HG03342 (cell line): Measurements from ENCODE around the gene CCDC110.
"Not testable (repeated sequence)": the region's sequence is repeated elsewhere in the genome, so short reads cannot be mapped to it uniquely, and the experiment has no call there.

Experiments used
- ATAC-seq: cut with Tn5 transposase; IDR thresholded peaks from one replicate; pipeline ENCODE4 v1.9.1; 2021; ENCODE audit warnings: mild to moderate bottlenecking, moderate library complexity; ENCODE audit not compliant: unreplicated experiment

The CCDC110 gene

DNA sequence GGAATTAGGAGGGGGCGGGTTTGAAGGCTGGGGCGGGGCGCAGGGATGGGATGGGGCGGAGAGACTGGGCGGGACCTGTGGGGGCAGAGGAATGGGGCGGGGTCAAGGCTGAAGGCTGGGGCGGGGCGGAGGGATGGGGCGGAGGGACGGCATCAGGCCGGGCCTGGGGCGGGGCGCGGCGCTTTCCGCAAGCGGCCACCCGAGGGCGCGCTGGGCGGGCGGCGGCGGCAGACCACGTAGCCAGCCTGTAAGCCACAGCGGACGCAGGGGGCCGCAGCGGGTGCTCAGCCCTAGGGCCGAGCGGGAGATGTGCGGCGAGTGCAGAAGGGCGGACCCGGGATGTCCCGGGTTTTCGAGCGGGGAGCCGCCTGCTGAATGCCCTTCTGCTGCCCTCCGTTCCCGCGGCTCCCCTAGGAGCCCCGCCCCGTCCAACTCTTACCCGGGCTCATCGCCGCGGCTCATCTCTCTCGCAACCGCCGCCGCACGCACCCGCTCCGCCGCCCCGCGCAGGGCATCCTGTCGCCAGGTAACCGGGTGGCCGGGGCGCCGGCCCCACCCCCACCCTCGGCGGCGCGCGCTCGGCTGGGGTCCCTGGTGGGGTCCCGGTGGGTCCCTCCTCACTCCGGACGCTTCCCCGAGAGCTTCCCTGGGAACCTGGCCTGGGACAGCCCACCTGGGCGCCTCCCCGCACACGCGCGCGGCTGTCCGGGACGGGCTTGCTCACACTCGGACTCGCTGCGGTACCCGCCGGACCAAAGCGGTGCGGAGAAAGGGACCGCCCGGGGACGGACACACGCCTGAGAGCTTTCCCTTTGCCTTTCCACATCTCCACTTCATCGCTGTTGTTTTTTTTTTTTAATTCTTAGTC is at the start of gene CCDC110:
Gene CCDC110, minus strand, starts transcription at position 499 of the 868 bp plus-strand sequence. Its CDS starts 50 bp downstream, at position 449.
- ATAC-seq: peak; percentile 85

- ATAC-seq: no peak
These were observed 48.6 kb upstream of the CCDC110 start for GRCh38 chr4:185520119-185520518.

DNA sequence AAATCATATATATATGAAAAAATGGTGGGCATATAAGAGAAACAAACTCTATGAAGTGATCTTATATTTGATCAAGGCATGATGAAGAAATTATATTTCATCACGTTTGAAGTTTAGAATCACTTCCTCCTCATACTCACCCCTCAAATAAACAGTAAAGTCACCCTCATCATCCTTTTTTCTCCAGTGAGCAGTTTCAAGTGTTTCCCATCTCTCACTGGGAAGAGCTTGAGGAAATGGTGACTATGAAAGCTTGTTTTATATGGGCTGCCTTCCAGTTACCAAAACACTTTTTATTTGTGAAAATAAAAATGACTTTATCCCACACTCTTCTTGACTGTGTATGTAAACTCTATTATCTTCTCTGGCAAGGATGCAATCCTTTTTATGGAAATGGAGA is 47.0 kb upstream of the CCDC110 start:
- no peak for ATAC-seq

DNA sequence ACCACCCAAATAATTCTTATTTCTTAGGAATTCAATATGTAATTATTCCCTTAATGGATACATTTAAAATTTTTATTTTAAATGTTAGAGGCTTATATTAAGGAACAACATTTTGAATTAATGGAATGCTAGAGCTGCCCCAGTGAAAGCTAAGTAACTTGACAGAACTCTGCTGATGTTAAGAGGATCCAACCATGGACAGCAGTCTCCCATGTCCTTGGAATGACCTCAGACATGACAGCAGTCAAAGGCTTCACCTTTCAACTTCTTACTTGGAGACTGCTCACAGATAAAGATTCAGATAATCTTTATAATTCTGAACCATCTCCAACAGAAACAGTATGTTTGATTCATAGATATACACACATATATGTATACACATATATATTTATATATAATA is 46.5 kb upstream of the CCDC110 start:
- ATAC-seq: no peak

DNA sequence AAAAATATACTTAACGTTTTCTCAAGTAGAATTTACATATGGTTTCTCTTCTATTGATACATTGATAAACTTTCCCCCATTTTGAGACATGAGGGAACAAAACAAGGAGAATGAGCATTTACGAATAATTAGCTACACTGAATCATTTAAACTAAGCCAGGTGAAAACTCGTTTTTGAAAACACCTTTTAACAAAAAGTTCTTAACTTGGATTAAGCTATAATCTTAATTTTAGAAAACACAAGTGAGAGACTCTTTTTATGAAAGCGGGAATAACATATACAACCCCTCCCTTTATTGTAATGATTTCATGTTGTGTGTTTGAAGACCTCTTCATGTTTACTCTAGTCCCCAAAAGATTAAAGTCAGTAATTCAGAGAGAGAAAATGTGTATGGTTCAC is 43.7 kb upstream of the CCDC110 start:
- no peak for ATAC-seq

DNA sequence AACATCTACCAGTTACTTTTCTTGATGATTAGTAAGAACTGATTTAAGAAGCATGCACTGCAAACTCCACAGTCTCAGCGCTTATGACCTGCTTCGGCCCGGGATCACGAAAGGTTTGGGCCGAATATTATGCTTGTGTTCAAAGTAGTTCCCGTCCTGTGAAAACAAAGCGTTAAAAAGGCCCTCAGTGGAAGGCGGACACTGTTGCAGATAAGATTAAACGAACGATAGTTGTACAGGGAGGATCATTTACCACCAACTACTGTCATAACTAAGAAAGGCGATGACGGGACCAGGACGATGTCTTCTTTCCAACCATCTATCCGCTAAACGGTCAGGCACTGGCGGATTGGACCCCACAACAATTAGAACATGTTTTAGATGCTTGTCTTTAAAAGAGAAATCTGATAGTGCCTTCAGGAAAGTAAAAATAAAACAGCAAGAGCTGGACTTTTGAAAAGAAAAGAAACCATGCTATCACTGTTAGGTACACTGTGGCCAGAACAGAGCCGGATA is 42.7 kb upstream of the CCDC110 start:
- ATAC-seq: no peak

DNA sequence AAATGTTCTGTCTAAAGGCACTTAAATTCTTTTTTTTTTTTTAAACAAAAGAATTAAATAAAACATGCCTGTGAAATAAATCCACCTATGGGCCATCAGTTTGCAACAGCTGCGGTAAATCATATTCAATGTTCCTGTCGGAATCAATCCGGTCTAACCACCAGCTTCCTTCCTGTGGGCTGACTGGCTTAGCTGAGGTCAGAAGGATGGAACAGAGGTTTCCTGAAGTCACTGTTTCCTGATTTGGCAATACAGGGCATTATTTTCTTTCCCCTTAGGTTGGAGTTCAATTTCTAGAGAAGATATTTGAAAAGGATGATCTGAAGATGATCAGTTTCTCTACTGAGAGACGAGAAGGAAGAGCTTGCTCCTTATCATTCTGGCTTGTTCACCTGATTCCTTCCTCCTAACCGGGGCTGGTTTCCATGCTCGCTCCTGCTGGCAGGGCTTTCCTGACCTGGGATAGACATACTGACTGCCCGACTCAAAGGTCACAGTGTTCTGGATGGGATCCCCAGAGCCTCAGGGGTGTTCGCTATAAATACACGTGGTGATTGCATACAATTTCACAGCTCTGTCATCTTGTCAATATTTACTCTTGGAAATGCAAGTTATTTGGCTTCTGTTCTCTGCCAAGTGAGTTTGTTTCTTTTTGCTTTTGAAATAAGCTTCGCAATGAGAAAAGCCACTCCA is 42.1 kb upstream of the CCDC110 start:
- no peak for ATAC-seq

DNA sequence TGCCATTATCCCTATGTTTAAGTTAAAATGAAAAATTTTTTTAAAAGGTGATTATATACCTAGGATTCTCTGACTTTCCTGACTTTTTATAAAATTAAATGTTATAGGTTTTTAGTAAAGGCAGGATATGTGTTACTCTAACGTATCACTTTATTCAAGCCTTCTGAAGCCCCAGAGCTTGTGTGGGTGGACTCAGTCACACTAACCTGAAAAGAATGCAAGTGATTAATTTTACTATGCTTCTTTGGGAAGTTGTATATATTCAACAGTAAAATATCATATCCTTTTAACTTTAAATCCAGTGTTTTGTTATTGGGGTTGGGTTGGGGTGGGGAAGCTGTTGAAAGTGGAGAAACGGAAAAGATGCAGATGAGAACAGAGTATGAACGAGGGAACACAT is 41.0 kb upstream of the CCDC110 start:
- ATAC-seq: no peak

DNA sequence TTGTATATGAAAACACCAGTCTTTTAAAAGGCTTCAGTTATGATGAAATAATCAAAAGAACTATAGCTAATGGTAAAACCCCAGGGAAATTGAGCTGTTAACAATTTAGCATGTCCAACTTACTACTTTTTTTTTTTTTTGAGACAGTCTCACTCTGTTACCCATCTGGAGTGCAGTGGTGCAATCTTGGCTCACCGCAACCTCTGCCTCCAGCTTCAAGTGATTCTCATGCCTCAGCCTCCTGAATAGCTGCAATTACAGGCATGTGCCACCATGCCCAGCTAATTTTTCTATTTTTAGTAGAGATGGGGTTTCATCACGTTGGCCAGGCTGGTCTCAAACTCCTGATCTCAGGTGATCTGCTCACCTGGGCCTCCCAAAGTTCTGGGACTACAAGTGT is 39.7 kb upstream of the CCDC110 start:
- ATAC-seq: not testable (repeated sequence)

DNA sequence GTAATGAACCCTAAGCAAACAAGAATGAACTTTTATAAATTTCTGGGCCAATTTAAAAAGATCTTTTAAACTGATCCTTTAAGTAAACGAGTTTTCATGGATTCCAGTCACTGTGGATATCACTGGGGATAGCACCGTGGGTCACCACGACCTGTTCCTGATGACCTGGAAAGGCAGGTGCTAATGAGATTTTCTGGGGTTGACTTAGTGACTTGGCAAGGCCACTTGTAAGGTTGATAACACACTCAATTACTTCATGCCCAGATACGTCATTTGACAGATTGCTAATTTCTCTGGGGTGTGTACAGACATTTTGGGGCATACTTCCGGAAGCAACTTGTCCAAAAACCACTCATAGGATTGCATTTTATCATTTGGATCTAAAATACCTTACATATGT is 39.3 kb upstream of the CCDC110 start:
- ATAC-seq: no peak

GRCh38 chr4:185508181-185508580 is 36.6 kb upstream of the CCDC110 start:
- no peak for ATAC-seq

DNA sequence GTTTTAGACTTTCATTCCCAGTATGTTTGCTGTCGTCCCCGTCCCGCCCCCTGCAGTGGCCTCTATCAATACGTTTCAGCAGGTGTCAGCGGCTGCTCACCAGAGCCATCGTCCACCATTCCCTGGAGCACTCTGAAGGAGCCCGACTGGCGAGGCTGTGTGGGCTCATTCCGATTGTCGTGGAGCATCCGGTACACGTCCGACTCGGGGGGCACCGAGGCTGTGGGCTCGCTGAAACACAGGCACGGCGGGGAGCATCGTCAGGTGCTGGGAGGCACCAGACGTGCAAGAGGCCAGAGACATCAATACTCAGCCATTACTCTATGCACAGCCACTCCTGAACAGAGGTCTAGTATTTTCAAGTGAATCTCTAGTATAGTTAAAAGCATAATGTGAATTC is 34.9 kb upstream of the CCDC110 start:
- ATAC-seq: no peak

DNA sequence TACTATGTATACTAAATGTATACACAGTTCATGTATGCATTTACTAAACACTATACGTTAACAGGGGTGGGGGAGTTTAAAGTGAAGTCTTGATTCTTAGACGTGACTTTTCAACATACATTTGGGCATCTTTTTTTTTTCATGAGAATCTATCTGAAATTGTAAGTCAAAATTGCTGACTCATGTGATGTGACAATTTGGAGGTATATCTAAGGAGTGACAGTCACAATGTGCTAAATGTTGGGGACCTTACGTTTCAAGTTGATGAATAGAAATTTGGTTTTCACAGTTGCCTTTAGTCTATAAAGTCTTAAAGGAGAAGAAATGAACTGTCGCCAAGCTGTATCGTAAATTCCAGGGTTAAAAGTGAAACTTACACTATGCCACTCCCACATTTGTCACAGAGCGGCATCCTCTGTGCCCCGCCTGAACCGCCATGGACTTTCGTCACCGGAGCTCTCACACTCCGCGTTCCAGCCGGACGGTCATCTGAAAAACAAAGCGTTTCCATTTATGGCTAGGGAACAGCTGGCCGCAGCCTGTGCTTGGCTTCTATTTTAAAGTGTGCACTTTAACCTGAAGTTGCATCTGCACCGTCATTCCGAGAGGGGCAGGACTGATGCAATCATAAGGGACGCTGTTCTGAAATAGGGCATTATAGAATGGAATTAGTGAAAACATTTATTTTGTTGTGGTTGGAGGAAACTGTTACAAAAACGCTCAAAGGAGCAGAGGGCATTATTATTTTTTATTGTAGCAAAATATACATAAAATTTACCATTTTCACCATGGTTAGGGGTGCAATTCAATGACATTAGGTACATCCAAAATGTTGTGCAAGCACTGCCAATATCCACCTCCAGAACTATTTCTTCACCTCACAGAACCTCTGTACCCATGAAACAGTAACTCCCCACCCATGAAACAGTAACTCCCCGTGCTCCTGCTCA is 32.8 kb upstream of the CCDC110 start:
- ATAC-seq: no peak

DNA sequence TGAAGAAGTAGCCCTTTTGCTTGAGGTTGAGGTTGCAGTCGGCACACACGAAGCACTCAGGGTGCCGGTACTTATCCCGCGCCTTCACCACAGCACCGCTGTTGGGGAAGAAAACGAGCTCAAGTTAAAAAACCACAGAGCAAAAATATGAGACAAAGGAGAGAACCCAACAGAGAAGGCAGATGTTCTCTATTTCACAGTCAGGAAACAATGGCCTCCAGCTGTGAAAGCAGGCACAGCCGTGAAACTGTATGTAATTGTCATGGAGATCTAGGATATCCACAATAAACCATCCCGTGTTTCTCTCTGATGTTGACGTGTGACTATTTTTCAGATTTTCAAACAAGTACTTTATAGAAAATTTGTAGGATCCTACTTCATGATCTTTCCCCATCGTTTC is 30.9 kb upstream of the CCDC110 start:
- no peak for ATAC-seq

GRCh38 chr4:185500576-185500975 is 29.0 kb upstream of the CCDC110 start:
- ATAC-seq: no peak

DNA sequence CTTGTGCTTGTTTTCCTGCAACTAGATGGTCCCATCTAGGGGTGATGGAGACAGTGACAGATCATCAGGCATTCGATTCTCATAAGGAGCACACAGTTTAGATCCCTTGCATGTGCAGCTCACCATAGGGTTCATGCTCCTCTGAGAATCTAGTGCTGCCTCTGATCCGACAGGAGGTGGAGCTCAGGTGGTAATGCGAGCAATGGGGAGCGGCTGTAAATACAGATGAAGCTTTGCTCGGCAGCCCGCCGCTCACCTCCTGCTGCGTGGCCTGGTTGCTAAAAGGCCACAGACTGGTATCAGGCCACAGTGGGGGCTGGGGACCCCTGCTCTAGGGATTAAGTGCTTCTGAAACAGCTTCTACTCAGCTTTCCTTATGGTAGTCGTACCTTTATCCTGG is 28.5 kb upstream of the CCDC110 start:
- no peak for ATAC-seq

GRCh38 chr4:185488650-185489049 is 17.1 kb upstream of the CCDC110 start:
- no peak for ATAC-seq

DNA sequence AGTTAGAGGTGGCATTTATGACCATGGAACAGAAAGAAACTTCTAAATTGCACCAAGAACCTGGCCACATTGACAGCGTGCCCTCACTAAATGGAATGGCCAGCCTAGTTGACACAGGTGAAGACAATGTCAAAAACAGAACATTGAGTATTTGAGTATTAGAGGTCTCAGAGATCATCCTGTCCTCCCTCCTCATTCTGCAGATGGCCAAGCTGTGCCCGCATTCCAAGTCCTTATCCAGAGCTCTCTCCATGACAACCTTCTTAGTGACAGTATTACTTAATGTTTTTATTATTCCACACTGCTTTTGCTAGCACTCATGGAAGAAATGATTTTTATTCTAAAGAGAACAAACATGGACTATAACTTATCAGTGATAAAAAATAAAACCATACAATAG is 9.9 kb upstream of the CCDC110 start:
- ATAC-seq: no peak

DNA sequence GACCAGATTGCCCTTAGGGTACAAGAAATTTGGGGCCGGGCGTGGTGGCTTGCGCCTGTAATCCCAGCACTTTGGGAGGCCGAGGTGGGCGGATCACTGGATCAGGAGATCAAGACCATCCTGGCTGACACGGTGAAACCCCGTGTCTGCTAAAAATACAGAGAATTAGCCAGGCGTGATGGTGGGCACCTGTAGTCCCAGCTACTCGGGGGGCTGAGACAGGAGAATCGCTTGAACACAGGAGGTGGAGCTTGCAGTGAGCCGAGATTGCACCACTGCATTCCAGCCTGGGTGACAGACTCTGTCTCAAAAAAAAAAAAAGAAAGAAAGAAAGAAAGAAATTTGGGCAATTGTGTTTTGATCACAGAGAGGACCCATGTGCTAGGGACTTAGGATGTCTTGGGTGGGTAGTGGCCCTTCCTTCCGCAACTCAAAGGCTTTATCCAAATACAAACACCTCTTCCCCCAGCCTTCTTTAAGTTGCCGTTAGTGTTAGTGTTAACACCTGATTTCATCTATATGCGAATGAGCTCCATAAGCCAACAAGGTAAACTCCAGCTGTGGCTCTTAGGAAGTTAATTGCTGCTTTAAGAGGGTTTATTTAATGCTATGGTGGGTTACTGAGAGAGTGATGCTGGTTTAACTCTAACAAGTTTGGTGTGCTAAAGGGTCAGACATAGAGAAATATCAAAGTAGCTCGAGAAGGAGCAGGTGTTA is 8.6 kb upstream of the CCDC110 start:
- peak; percentile 11 for ATAC-seq

GRCh38 chr4:185479507-185479971 is 8.0 kb upstream of the CCDC110 start:
- ATAC-seq: peak; percentile 90
